Measurements from ENCODE around the gene LNPEP.

Gene LNPEP

GRCh38 chr5:97043511-97043910 is 107.6 kb downstream of the LNPEP start:
- no peak for TF ChIP-seq CTCF (conservative IDR thresholded peaks at IDR 0.05)
- peak overlapping the region; percentile 58 for H3K27ac ChIP-seq

DNA sequence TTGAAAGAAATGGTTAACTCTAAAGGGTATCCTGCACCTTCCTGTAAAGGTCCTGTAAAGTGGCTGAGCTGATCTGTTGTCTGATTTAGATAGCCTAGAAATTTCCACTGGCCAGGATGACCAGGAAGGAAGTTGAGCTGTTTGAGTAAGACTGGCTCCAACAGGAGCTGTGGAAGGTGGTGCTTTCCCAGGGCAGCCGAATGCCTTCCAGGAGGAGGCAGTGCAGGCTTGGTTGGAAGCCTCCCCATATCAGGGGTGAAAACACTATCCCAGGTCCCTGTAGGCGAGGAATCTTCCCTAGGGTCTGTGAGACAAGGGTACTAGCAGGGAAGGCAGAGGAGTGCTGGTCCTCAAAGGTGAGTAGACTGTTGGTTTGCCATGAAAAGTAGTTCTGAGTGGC is 108.2 kb downstream of the LNPEP start:
- peak; percentile 68 for TF ChIP-seq CTCF (conservative IDR thresholded peaks at IDR 0.05)
- peak overlapping the region; percentile 58 for H3K27ac ChIP-seq

DNA sequence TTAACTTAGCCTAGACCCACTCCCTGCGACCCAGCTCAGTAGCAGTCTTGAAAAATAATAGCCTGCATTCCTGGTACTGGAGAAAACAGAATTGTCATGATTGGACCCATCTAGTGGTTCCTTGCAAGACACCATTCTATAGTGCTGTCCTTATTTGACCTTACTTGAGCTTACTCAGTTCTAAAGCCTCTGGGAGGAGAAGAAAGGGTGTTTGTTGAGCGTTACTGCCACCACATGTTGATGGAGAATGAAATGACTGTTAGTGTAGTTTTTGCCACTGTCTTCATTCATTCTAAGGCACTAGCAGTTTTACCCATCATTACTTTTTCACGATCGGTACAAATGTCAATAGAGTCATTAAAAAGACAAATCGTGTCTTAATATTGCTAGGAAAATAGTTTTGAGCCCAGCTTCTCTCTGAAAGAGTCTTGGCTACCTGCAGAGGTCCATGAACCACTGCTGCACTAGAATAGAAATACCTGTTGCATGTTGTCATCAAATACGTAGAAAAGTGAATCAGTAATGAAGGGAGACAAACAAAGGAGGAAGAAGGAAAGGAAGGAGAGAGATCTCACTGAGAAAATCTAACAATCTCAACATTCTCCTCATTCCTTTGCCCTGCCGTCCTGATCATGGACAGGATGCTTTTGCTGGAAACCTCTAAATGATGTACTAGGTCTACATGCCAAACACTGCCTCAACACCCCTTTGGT is 110.5 kb downstream of the LNPEP start:
- TF ChIP-seq CTCF (conservative IDR thresholded peaks at IDR 0.05) = no peak; the same call in 1 of the 2 replicates
- no peak overlapping the region for H3K27ac ChIP-seq

DNA sequence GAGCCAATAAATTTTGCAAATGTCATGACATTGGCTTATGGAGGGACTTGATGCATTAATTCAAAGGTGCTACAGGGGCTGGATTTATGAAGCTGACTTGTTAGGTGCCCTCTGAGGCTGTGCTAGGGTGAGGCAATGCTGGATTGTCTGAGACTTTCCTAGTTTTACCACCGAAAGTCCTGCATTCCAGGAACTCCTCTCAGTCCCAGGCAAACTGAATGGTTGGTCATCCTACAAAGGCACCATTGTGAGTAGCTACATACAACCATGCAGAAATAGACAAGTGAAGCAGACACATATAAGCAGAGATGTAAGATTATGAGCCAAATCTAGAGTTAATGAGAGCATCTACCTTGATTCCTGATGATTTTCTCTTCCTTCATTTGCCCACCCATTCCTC is 111.2 kb downstream of the LNPEP start:
- no peak overlapping the region for H3K27ac ChIP-seq
- TF ChIP-seq CTCF (conservative IDR thresholded peaks at IDR 0.05) = no peak

DNA sequence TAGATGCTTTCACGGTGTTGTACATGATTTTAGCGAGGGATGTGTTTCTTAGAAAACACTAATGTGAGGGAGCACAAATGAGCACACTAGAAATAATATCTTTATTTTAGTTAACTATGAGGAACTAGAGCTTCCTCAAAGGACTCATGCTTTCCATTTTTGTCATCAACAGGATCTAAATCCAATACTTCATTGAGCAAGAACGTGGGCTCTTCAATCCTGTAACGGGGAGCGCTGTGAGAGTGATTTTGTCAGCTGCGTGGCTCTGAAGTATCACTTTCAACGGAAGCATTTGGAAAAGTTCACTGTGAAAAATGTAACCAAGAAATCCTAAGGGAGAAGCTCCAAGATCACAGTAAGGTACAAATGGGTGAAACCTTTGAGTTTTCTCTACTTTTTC is 113.3 kb downstream of the LNPEP start:
- no peak overlapping the region for H3K27ac ChIP-seq
- TF ChIP-seq CTCF (conservative IDR thresholded peaks at IDR 0.05) = no peak

DNA sequence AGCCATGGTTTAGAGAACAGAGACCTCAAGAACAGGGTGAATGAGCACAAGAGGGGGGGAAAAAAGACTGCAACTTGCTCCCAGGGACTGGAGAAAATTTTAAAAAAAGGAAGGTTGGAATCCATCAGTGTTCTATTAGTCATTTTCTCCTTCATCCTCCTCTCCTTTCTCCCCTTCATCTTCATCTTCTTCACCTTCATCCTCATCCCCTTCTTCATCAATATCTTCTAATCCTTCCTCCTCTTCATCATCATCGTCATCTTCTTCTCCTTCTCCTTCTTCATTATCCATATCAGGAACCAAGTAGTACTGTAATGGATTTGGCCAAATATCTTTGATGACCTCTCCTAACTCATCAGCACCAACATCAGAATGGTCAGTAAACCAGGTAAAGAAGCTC is 120.4 kb downstream of the LNPEP start:
- no peak overlapping the region for H3K27ac ChIP-seq
- TF ChIP-seq CTCF (conservative IDR thresholded peaks at IDR 0.05) = no peak

DNA sequence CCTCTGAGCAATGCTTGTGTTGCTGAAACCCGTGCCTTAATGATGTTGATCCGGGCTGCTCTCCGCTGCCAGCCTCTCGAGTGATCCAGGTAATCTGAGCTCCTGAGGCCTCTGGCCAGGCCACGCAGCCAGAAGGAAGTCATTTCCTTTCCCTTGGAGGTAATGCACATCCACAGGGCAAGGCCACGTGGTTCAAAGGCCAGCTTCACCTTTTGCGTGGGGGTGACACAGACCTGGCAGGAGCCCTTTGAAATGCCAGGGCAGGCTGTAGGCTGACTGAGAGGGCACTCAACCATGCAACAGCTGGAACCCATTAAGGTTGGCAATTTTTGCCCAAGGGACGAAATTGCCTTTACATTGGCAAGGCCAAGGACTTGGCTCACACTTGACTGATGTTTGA is 126.2 kb downstream of the LNPEP start:
- no peak for TF ChIP-seq CTCF (conservative IDR thresholded peaks at IDR 0.05)
- H3K27ac ChIP-seq = no peak overlapping the region

Data from VCaP (cell line).